DMS79 treated with DMSO at 0.1 percent for 48 hours (cell line): ENCODE data around the gene NACC2.
A peak's percentile ranks its signal among the peaks of the same experiment; 100 is the strongest.
"Not testable (repeated sequence)": the region's sequence is repeated elsewhere in the genome, so short reads cannot be mapped to it uniquely, and the experiment has no call there.

Source experiments
- DNase-seq: peaks from one replicate; lab custom pipeline; 2025; lab: John Stamatoyannopoulos, UW

NACC2 gene

DNA sequence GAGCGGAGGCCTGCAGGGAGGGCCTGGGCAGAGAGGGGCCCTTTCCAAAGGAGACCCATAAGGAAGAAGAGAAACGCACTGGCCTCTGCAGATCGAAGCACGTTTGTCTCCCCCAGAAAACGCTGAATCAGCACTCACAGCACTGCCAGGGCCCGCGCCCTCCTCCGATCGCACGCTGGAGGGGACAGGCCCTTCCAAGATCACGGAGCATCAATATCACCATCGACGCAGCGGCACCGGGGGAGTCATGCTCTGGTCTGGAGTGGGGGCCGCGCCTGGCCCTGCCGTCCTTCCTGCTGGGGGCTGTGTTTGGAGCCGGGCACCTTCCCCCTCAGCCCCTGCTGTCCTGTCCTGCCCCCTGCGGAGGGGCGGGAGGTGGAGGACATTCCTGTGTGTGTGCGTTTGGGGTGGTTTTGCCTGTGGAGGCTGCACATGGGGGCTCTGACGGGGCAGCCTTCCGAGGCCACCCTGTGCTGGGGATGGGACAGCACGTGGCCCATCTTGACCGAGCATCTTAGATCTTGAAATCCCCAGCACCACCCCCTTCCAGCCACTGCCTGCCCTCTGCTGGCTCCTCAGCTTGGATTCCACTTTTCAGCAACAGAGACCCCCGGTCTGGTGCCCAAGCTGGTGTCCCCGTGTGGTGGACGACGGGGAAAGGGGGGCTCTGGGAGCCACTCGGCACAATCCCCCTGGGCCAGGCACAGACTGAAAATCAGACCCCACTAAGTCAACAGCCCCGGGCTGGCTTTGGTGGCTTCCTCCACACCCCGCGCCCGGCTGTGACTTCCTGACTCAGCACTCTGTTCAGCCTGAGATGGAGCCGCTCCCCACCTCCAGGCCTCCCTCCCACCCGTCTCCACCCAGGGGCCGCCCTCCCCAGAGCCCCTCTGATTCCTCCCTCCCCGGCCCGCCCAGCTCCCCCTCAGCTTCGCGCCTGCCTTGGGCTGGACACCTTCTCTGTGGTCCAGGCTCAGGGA lies 15.3 kb upstream of the NACC2 start:
- peak; percentile 79 for DNase-seq

DNA sequence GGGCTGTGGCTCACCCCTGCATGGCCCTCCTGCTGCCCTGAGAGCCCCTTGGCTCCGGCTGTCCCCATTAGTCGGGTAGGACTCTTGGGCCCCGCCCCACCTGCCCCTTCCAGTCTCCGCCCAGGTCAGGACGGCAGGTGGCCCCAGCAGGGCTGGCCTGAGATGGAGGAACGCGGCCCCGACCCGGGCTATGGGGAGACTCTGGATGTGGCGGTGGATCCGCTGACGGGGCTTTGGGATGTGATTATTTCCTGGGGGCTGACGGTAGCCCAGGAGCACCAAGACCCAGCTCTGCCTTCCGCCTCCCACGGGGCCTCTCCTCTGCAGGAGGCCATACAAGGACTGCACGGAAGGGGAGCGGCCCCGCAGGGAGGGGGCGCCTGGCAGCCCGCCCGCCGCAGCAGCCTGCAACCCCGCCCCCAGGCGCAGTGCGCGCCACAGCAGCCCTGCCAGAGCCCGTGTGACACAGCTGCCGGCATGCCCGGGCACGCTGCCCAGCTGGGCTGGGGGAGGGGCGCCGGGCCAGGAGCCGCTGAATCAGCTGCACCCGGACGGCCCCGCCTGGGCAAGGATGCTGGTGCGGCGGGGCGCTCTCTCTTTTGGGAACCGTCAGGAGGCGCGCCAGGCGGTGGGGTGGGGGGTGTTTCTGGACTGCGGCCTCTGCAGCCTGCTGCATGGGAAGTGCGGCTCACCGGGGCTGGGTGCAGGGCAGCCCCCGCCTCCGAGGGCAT lies 14.4 kb upstream of the NACC2 start:
- peak; percentile 98 for DNase-seq

DNA sequence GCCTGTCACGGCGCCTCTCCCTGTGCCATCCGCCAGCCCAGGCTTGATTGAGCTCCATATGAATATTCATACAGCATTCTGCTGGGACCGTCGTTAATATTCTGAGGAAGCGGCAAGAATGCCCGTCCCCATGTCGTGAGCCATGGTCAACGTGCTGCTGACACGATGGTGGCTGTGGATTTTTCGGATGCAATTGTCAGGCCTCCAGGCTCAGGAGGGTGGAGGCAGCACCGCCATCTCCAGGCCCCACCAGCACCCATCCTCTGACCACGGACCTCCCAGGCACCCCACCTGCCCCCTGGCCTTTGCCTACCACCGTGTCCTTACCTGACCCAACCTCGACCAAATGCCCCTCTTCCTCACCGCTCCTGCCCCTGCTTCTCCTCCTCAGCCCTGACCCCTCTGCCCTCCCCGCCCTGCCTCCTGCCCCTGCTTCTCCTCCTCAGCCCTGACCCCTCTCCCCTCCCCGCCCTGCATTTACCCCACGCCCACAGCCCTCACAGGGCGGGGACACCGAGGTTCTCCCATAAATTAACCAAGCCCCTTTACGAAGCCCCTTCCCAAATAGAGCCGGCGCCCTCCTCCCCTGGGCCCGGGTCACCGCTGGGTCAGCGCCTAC lies 13.7 kb upstream of the NACC2 start:
- DNase-seq: no peak

DNA sequence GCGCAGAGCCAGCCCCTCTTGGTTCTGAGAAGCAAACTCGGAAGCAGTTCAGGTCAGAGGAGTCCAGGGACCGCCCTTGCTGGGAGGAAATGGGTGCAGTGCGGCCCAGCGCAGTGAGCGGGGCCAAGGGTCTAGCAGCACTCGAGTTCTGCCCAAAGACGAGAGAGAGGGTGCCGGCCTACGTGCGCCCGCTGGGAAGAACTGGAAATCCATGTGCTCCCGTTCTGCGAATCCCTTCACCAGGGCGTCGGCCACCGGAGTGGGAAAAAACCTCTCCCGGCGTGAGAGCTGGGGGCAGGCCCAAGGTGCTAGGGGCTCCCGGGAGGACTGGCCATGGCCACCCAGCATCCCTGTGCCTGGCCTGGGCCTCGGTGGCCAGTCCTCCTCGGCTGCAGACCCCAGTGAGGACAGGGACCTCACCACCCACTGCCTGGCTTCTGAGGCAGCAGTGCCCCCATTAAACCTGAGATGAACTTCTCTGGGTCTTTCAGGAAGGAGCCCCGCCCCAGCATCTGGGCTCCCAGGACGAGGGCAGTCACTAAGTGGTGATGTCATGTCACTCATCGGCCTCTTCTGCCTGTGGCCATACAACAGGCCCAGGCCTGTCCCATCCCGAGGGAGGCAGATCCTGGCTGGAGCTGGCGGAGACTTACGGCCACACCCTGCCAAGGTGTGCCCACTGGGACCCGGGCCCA lies 13.0 kb upstream of the NACC2 start:
- DNase-seq: peak; percentile 92

DNA sequence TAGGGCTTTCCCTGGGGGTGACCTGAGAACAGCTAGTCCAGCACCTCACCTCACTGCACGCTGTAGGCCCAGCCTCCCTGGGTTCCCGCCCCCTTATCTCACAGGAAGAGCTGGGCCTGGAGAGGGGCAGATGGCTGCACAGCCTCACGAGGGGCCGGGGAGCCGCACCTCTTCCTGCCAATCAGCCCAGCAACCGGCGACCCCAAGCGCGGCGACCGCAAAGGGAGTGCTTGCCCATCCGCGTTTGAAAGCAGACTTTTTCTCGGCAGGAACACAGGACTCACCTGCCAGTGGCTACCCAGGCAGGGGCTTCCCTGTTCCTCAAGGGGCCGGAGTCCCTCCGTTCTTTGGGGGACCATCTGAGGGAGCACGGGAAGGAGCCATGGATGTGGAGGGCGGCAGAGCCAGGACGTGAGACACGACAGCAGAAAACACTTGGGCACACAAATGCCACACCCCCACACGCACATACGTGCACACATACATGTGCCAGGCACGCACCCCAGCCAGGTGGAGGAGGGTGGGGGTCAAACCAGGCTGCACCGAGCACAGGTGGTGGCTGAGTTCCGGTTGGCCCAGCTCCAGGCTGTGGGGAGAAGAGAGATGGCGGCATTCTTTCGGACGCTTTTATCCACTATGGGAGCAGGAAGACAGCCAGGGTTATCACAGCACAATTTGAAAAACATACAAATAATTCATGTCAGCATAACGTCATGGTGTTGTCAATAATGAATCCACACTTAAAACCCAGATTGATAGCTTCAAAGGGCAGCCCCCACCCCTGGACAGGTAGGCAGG lies 12.3 kb upstream of the NACC2 start:
- DNase-seq: peak; percentile 93

DNA sequence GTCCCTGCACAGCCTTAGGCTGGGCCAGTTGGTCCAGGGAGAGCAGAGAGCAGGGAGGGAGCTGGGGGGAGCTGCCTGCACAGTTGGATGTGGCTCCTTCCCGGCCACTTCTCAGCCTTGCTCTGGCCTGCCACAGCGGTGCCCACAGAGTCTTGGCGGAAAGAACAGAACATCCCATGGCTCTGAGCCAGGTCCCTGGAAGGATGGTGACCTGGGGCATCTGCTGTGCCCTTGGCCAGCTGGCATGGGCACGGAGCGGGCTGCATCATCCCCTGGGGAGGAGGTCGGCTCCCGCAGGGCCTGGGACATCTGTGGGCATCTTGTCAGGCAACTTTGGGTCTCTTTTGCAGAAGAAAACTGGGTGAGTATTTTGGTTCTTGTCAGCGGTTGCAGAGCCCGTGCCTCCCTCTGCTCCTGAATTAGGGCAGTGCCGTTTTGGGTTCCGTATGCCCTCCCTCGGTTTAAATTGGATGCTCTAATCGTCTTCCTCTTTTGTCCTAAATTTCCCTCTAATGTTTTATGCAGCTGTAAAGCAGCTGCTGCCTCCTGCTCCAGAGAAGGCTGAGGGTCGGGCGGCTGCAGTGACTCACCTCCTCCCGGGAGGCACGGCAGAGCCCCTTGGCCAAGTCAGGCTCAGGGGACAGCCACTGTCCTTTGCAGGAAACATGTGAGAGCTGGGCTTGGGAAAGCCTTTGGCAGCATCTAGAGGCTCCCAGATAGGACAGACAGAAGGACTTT lies 10.5 kb upstream of the NACC2 start:
- DNase-seq: peak; percentile 37

DNA sequence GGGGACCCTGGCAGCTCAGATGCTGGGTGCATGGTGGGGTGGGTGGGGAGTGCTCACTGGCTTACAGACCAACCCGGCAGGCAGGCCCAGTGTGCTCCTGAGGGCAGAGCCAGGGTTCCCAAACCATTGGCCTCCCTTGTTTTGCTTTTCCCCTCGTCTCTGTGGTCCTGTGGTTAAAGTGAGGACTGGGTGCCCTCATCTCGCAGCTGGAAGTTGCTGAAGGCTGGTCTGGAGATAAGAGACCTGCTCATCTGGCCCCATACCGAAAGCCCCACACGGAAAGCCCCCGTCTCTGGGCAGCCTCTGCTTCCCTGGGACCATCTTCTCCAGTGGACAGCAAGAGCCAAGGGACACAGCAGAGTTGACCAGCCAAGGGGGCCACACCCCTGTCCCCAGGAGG lies 9.8 kb upstream of the NACC2 start:
- DNase-seq: no peak

DNA sequence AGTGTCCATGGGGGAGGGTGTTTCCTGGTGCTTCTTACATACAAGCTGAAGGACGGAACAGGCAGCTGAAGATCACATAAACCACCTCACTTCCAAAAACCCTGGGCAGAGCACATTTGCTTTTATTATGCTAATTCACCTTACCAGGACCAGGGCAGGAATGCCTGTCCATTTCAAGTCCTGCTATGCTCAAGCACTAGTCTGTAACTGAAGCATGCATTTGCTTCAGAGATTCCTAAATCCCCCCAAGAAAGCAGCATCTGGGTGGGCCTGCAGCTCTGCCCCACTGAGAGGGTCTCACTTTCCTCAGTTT lies 9.4 kb upstream of the NACC2 start:
- DNase-seq: peak; percentile 96

DNA sequence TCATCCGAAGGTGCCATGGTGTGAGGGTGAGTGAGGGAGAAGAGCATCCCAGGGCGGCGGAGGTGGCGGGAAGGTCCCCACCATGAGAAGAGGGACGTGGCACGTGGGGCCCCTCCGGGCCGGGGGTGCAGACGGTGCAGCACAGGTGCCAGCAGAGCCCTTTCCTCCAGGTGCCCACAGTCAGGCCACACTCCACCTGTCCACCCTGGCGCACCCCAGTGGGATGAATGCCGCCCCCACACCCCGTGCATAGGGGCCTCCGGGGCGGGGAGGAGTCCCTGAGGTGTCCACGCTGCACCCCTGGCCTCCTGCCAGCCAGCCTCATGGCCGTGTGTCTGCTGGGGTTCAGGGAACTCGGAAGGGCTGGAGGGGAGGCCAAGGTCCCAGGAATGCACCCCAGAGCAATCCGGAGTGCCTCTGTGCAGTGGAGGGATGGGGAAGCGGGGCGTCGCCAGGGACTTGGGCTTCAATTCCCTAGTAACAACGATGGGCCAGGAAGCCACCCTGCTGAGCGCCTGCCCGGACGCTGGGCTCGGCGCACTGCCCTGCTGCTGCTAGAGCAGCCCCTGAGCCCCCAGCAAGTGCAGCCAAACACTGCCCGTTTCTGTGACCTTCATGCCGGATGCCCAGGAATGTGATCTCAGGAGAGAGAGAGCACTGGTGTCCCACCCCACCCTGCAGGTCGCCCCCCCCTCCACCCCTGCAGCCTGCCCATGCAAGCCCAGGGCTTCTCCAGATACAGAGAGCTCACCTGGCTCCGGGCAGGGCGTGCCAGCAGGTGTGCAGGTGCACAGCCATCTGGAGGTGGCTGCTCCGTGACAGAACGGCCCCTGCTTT lies 8.8 kb upstream of the NACC2 start:
- no peak for DNase-seq

DNA sequence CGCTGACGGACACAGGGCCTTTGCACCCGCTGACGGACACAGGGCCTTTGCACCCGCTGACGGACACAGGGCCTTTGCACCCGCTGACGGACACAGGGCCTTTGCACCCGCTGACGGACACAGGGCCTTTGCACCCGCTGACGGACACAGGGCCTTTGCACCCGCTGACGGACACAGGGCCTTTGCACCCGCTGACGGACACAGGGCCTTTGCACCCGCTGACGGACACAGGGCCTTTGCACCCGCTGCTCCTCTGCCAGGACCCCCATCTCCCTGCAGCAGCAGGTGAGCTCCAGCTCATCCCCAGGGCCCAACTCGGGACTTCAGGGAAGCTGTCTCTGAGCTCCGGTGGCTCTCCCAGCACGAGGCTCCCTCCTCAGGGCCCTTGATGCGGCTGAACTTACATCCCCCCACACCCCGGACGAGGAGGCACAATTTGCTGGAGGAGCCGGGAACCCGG lies 6.6 kb upstream of the NACC2 start:
- DNase-seq: not testable (repeated sequence)

DNA sequence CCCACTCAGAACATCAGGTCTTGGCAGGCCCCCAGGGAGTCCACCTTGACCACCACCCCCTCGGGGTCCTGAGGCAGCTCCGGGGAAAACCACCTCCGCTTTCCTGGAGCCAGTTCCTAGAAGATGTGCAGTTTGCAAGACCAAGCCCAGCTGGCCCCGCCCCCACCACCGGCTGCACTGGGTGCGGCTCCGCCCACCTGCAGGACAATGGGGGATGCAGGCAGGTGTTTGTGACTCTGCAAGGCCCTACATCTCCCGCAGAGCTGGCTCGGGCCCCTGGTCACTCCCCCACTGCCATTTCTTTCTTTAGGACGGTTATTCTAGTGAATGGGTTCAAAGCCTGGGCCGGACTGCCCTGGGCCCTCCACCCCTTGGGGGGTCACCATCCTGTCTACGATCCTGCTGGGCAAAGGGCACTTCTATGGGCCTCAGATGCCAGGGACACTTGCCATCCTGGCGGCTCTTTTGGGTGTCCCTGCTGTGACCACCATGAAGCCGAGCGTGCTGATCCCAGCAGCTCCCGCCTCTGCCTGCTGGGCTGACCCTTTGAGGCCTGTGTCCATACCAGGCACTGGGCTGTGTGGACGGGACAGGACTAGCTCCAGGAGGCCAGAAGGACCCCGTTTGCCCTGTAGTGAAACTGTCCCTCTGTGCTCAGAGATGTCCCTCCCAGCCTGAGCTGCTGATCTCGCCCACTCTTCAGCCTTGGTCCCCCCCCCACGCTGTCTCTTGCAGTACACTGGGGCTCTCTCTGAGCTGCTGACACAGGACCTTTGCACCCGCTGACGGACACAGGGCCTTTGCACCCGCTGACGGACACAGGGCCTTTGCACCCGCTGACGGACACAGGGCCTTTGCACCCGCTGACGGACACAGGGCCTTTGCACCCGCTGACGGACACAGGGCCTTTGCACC lies 5.9 kb upstream of the NACC2 start:
- peak; percentile 52 for DNase-seq

DNA sequence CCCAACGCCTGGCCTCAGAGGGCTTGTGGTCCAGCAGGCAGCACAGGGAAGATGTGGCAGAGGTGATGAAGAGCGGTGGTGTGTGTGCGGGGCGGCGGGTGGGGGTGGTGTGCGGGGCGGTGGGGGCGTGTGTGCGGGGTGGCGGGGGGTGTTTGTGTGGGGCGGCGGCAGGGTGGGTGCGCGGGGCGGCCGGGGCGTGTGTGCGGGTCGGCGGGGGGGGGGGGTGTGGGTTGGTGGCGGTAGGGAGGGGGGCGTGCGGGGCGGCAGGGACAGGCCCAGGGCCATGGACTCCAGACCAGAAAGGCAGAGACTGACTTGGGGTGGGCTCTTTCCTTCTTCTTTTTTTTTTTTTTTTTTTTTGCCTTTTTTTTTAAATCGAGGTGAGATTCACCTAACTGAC lies 4.5 kb upstream of the NACC2 start:
- DNase-seq: no peak

DNA sequence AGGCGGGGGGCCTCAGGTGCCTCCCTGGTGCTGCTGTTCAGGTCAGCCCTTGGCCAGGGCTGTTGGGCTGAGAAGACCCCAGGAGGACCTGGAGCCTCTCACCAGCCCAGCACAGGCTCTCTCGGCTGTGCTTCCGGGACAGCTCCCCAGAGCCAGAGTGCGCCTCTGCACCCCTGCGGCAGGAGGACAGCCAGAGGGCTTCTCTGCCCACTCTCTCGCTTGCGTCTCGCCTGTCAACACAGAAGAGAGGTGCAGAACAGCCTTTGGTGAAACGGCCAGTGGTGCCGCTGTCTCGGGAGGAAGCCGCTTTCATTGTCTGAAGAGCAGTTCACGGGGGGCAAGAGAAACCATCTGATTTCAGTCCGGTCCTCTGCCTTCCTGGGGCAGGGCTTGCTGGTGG lies 3.8 kb upstream of the NACC2 start:
- no peak for DNase-seq

DNA sequence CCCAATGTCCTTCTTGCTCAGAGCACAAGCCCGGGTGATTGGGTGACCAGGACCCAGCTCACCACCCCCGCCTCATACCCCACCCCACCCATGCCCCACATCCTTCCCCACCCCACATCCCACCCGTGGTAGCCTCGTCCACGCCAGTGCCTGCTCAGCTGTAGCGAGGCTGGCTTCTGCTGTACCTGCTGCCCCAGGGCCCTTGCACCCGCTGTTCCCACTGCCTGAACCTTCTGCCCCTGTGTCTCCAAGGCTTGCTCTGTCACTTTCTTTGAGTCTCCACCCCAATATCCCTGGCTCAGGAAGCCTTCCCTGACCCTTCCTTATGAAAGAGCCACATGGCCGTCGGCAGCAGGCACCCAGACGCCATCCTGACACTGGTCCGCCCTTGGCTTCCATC lies 3.1 kb upstream of the NACC2 start:
- DNase-seq: no peak

DNA sequence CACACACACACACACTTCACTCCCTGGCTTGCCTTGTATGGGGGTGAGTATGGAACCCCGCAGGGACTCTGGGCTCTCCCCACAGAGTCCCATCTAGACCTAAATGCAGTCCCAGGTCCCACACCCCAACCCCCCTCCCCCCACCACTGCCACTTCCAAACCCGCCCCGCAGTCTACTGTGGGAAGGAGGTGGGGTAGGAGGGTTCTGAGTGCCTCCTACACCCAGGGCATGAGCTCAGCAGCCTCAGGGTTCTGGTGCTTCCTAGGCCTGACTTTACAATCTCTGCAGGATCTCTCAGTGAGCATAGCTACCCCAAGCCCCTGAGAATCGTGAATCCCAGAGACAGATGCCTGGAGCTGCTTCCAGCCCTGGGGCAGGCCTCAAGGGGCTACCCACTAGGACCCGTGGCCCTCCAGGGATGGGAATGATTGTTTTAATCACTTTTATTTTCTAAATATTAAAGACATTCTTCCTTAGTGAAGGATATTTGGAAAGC lies 1.5 kb upstream of the NACC2 start:
- DNase-seq: no peak

DNA sequence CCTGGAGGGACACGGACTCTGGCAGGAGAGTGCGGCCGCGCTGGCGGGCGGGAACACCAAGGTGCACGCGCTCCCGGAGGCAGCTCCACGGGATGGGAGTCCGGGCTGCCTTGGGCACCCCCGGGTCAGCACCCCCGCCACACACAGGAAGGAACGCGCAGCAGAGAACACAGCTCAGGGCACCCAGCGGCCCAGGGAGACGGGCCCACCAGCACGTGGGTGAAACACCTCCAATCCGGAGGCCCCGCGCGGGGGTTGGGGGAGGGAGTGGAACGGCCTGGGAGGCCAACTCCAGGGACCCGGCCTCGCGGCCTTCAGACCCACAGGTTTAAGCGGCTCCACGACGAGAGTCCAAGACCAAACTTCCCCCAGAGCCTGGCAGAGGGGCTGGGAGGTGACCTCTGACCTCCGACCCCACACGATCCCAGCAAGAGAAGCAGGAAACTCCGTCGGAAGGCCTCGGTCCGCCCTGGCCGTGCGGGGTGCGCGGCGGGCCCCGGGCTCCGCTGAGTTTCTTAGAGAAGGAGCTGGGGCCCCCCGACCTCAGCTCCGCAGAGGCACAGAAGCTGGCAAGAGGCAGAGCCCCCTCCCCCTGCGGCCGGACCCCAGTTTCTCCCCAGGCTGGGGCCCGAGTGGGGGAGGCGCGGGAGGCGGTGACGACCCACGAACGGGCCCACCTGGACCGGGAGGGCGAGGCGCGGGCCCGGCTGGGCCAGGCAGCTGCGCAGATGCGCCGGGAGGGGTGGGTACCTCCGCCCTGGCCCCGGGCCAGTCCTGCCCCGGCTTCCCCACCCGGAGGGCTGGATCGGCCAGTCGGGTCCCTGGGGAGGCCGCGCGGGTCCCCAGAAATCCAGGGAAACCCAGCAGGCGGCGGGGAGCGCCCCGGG lies 851 bp downstream of the NACC2 start:
- no peak for DNase-seq

DNA sequence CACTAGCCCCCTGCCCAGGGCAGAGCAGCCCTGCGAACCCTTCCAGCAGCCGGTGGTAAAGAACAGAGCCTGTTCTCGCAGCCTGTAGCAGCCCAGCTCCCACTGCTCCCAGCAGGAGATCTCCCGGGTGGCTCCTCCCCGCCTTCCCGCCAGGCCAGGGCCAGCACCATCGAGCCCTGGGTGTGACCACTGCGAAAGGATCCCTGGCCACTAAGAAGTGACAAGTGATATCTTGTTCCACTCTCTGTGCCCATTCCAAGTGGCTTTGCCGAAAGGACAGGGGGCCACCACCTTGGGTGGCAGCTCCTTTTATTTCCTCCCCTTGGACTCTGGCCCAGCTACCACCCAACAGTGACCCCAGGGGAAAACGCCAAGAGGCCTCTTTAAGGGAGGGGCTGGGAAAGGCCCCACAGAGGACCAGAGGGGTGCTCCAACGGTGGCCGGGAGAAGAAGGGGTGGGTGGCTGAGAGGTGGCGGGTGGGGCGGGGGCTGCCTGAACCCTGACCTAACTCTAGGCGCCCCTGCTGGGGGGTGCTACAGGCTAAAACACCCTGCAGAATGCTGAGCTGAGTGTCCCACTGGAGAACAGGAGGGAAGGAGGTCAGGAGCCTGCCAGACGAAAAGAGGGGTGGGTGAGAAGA lies 1.6 kb downstream of the NACC2 start:
- no peak for DNase-seq
